HepG2 (cell line): ENCODE measurements around the gene WWC1. TPM values are rescaled to one million over a fixed set of nuclear protein-coding genes. Genes with fewer than 3 reads are reported as not detected.

Source experiments
- ARID4A ChIP-seq: sonication (generic); formaldehyde crosslinking; IDR thresholded peaks from 2 replicates; pipeline ENCODE4 v1.5.0; 2020; ENCODE audit warnings: mild to moderate bottlenecking, missing genetic modification reagents, borderline replicate concordance
- ARID5B ChIP-seq: IDR thresholded peaks from 2 replicates; pipeline ENCODE4 v1.4.0; 2020; ENCODE audit warnings: mild to moderate bottlenecking, missing genetic modification reagents
- CEBPB ChIP-seq: IDR thresholded peaks from 2 replicates; pipeline ENCODE4 v1.6.1; 2011; ENCODE audit warnings: low read depth, low read length, improper control_type of control experiment, borderline replicate concordance
- FOSL2 ChIP-seq: sonication (generic); formaldehyde crosslinking; IDR thresholded peaks from 2 replicates; pipeline ENCODE4 v1.4.0; 2020; ENCODE audit warnings: missing genetic modification reagents
- MNT ChIP-seq: fragments of 450-650 bp; IDR thresholded peaks from 2 replicates; pipeline ENCODE4 v1.6.1; 2016
- SNRNP70 ChIP-seq: fragments of 200-400 bp; formaldehyde crosslinking; IDR thresholded peaks from 2 replicates; pipeline ENCODE4 v1.6.1; 2017; ENCODE audit warnings: mild to moderate bottlenecking, low read depth, low read length, moderate library complexity
- TFAP4 ChIP-seq: sonication (generic); IDR thresholded peaks from 2 replicates; pipeline ENCODE4 v1.6.1; 2016; ENCODE audit warnings: low read depth, borderline replicate concordance
- TFDP2 ChIP-seq: sonication (generic); formaldehyde crosslinking; IDR thresholded peaks from 2 replicates; pipeline ENCODE4 v1.4.0; 2020; ENCODE audit warnings: missing genetic modification reagents
- YEATS2 ChIP-seq: sonication (generic); formaldehyde crosslinking; IDR thresholded peaks from 2 replicates; pipeline ENCODE4 v1.4.0; 2020; ENCODE audit warnings: missing genetic modification reagents, borderline replicate concordance
- ZNF251 ChIP-seq: sonication (generic); formaldehyde crosslinking; IDR thresholded peaks from 2 replicates; pipeline ENCODE4 v1.9.0; 2021; ENCODE audit warnings: mild to moderate bottlenecking, missing genetic modification reagents
- ZNF280B ChIP-seq: sonication (generic); formaldehyde crosslinking; IDR thresholded peaks from 2 replicates; pipeline ENCODE4 v1.5.0; 2020; ENCODE audit warnings: missing genetic modification reagents, mild to moderate bottlenecking, borderline replicate concordance
- ZNF282 ChIP-seq: fragments of 450-650 bp; IDR thresholded peaks from 2 replicates; pipeline ENCODE4 v1.6.1; 2018; ENCODE audit not compliant: partially characterized antibody
- ZNF296 ChIP-seq: sonication (generic); formaldehyde crosslinking; conservative IDR thresholded peaks from 2 replicates; pipeline ENCODE4 v1.5.0; 2020; ENCODE audit warnings: mild to moderate bottlenecking, missing genetic modification reagents
- ZNF331 ChIP-seq: sonication (generic); formaldehyde crosslinking; IDR thresholded peaks from 2 replicates; pipeline ENCODE4 v1.4.0; 2020; ENCODE audit warnings: missing genetic modification reagents
- ZNF451 ChIP-seq: sonication (generic); formaldehyde crosslinking; IDR thresholded peaks from 2 replicates; pipeline ENCODE4 v1.5.0; 2020; ENCODE audit warnings: mild to moderate bottlenecking, missing genetic modification reagents
- ZNF850 ChIP-seq: sonication (generic); formaldehyde crosslinking; conservative IDR thresholded peaks from 2 replicates; pipeline ENCODE4 v1.9.0; 2021; ENCODE audit warnings: mild to moderate bottlenecking, missing genetic modification reagents
- polyA plus RNA-seq, 8 experiments: library from polyadenylated mRNA; depleted of rRNA in 3 of 8; stranded (reverse) in 7 of 8; unstranded in 1 of 8; fragments of >200 nt; fragmentation: Illumina TruSeq in 4 of 8; extraction: Trizol in 4 of 8; gene quantifications; 2 replicates each; pipeline versions ENCODE4 v1.2.1 to v1.2.3, GENCODE V29; 2011 to 2016; ENCODE audit warnings: low read depth in 4 of 8, missing spikeins in 1 of 8, mixed read lengths in 1 of 8; ENCODE audit not compliant: insufficient read depth in 1 of 8
- total RNA-seq, 5 experiments: library from RNA; depleted of rRNA; stranded (reverse); fragments of >200 nt; fragmentation: Illumina TruSeq; extraction: Trizol; gene quantifications; 2 replicates each; pipeline ENCODE4 v1.2.3, GENCODE V29; 2016; ENCODE audit warnings: low read depth in 1 of 5

The WWC1 gene
- total and polyA plus RNA-seq, 2 of the 13 experiments (the other 11 are each of a cell fraction or from before 2014, with no cell fraction given): 8.3 to 17.9 TPM

- TF ChIP-seq ARID5B (CRISPR knock-in tag) (peak; percentile 20; the same call in 1 of the 2 replicates), FOSL2 (CRISPR knock-in tag) (peak; percentile 36; the same call in 1 of the 2 replicates), MNT (peak; percentile 83), TFAP4 (peak; percentile 54; the same call in 1 of the 2 replicates), SNRNP70 (no peak), TFDP2 (CRISPR knock-in tag) (peak; percentile 50; the same call in 1 of the 2 replicates), CEBPB (peak; percentile 54), ZNF280B (CRISPR knock-in tag) (no peak), ZNF850 (CRISPR knock-in tag) (no peak), ZNF282 (no peak), YEATS2 (CRISPR knock-in tag) (no peak), ZNF296 (CRISPR knock-in tag) (no peak), ZNF451 (no peak), ARID4A (CRISPR knock-in tag) (peak; percentile 15; the same call in 1 of the 2 replicates), ZNF251 (CRISPR knock-in tag) (no peak), ZNF331 (CRISPR knock-in tag) (peak; percentile 67)
Measured at GRCh38 chr5:168282120-168282519, 9.3 kb upstream of the WWC1 start (continued).
